Dendritic cell treated with granulocyte-macrophage colony-stimulating factor and Interleukin-4, amounts not matched to agents 40 ng/mL and 50 ng/mL, for 4 days (primary cell): ENCODE results near the gene TRIM39.
"Not testable (repeated sequence)": the region's sequence is repeated elsewhere in the genome, so short reads cannot be mapped to it uniquely, and the experiment has no call there.

Experiments used
- H3K27ac Mint-ChIP-seq: one replicate; pipeline ENCODE4 v1.8.0; 2022; ENCODE audit warnings: mild to moderate bottlenecking, mixed read lengths
- H3K27me3 Mint-ChIP-seq: one replicate; pipeline ENCODE4 v1.8.0; 2022; ENCODE audit warnings: mild to moderate bottlenecking, mixed read lengths
- H3K36me3 Mint-ChIP-seq: one replicate; pipeline ENCODE4 v1.8.0; 2022; ENCODE audit warnings: low read depth, mixed read lengths
- H3K4me1 Mint-ChIP-seq: one replicate; pipeline ENCODE4 v1.8.0; 2022; ENCODE audit warnings: low read depth, mixed read lengths
- H3K4me3 Mint-ChIP-seq: one replicate; pipeline ENCODE4 v1.8.0; 2022; ENCODE audit warnings: mild to moderate bottlenecking, moderate library complexity, mixed read lengths
- H3K9me3 Mint-ChIP-seq: one replicate; pipeline ENCODE4 v1.8.0; 2022; ENCODE audit warnings: mixed read lengths
- intact Hi-C: fragments of 100-400 bp; cut with micrococcal nuclease; formaldehyde crosslinking; loops from one replicate; pipeline ENCODE4 v1.15.0; 2022

Gene TRIM39

GRCh38 chr6:30363459-30363858 is 36.7 kb downstream of the TRIM39 start:
- H3K36me3 Mint-ChIP-seq = no peaks in the 10 kb centered on the region
- H3K9me3 Mint-ChIP-seq = no peaks in the 10 kb centered on the region
- no peaks in the 10 kb centered on the region for H3K4me1 Mint-ChIP-seq
- H3K27me3 Mint-ChIP-seq = peaks cover 71% of the 10 kb centered on the region
- no peak overlapping the region for H3K4me3 Mint-ChIP-seq
- no peak overlapping the region for H3K27ac Mint-ChIP-seq
- intact Hi-C loops = no loop called here

- Mint-ChIP-seq H3K9me3 (no peaks in the 10 kb centered on the region), H3K36me3 (no peaks in the 10 kb centered on the region), H3K4me1 (no peaks in the 10 kb centered on the region), H3K4me3 (no peak overlapping the region), H3K27me3 (peaks cover 71% of the 10 kb centered on the region), H3K27ac (no peak overlapping the region)
- intact Hi-C loops = no loop called here
Measured at GRCh38 chr6:30364591-30364990, 37.9 kb downstream of the TRIM39 start.

- intact Hi-C loops, H3K4me3 Mint-ChIP-seq, H3K27ac Mint-ChIP-seq, H3K4me1 Mint-ChIP-seq, H3K9me3 Mint-ChIP-seq, H3K36me3 Mint-ChIP-seq: not testable (repeated sequence)
- H3K27me3 Mint-ChIP-seq = peaks cover 58% of the 10 kb centered on the region
Measured at GRCh38 chr6:30369280-30369679, 42.6 kb downstream of the TRIM39 start.

- no peak overlapping the region for H3K4me3 Mint-ChIP-seq
- intact Hi-C loops = no loop called here
- H3K27ac Mint-ChIP-seq = no peak overlapping the region
- no peaks in the 10 kb centered on the region for H3K36me3 Mint-ChIP-seq
- H3K9me3 Mint-ChIP-seq = no peaks in the 10 kb centered on the region
- H3K27me3 Mint-ChIP-seq = peaks cover 53% of the 10 kb centered on the region
- no peaks in the 10 kb centered on the region for H3K4me1 Mint-ChIP-seq
Measured at GRCh38 chr6:30378290-30378937, 51.7 kb downstream of the TRIM39 start.

GRCh38 chr6:30380464-30380863 is 53.7 kb downstream of the TRIM39 start:
- peaks cover 56% of the 10 kb centered on the region for H3K27me3 Mint-ChIP-seq
- H3K4me1 Mint-ChIP-seq = no peaks in the 10 kb centered on the region

GRCh38 chr6:30386166-30386565 is 59.4 kb downstream of the TRIM39 start:
- peaks cover 69% of the 10 kb centered on the region for H3K27me3 Mint-ChIP-seq

More at GRCh38 chr6:30380464-30380863, 53.7 kb downstream of the TRIM39 start:
- Mint-ChIP-seq H3K9me3 (no peaks in the 10 kb centered on the region), H3K4me3 (no peak overlapping the region), H3K36me3 (no peaks in the 10 kb centered on the region), H3K27ac (no peak overlapping the region)
- intact Hi-C loops = no loop called here

GRCh38 chr6:30391240-30391639 is 64.5 kb downstream of the TRIM39 start:
- H3K4me3 Mint-ChIP-seq = no peak overlapping the region
- H3K36me3 Mint-ChIP-seq = no peaks in the 10 kb centered on the region
- intact Hi-C loops = no loop called here
- no peaks in the 10 kb centered on the region for H3K9me3 Mint-ChIP-seq
- H3K4me1 Mint-ChIP-seq = no peaks in the 10 kb centered on the region
- H3K27me3 Mint-ChIP-seq = peaks cover 76% of the 10 kb centered on the region
- no peak overlapping the region for H3K27ac Mint-ChIP-seq

More at GRCh38 chr6:30386166-30386565, 59.4 kb downstream of the TRIM39 start:
- no peaks in the 10 kb centered on the region for H3K36me3 Mint-ChIP-seq
- H3K4me1 Mint-ChIP-seq = no peaks in the 10 kb centered on the region
- no peak overlapping the region for H3K4me3 Mint-ChIP-seq
- H3K27ac Mint-ChIP-seq = no peak overlapping the region
- intact Hi-C loops = no loop called here
- H3K9me3 Mint-ChIP-seq = no peaks in the 10 kb centered on the region
